HG03442 (cell line): ENCODE measurements around the gene SMARCC2.
"Not testable (repeated sequence)": the region's sequence is repeated elsewhere in the genome, so short reads cannot be mapped to it uniquely, and the experiment has no call there.

Experiments used
- ATAC-seq: cut with Tn5 transposase; IDR thresholded peaks from one replicate; pipeline ENCODE4 v1.9.1; 2021; ENCODE audit warnings: mild to moderate bottlenecking, moderate library complexity; ENCODE audit not compliant: unreplicated experiment

The SMARCC2 gene

GRCh38 chr12:56165369-56165768, 23.9 kb downstream of the SMARCC2 start:
- no peak for ATAC-seq

GRCh38 chr12:56164345-56164729, 24.9 kb downstream of the SMARCC2 start:
- ATAC-seq = no peak

GRCh38 chr12:56163533-56164344, 25.5 kb downstream of the SMARCC2 start:
- no peak for ATAC-seq

- no peak for ATAC-seq
Measured at GRCh38 chr12:56162468-56163290, 26.6 kb downstream of the SMARCC2 start.

- no peak for ATAC-seq
Measured at GRCh38 chr12:56161690-56162351, 27.5 kb downstream of the SMARCC2 start.

GRCh38 chr12:56160894-56161689, 28.2 kb downstream of the SMARCC2 start:
- ATAC-seq = no peak

GRCh38 chr12:56160193-56160763, 29.0 kb downstream of the SMARCC2 start:
- no peak for ATAC-seq

GRCh38 chr12:56159482-56160192, 29.6 kb downstream of the SMARCC2 start:
- no peak for ATAC-seq

- ATAC-seq = no peak
Measured at GRCh38 chr12:56158926-56159461, 30.3 kb downstream of the SMARCC2 start.

GRCh38 chr12:56158029-56158925, 31.0 kb downstream of the SMARCC2 start, which contains the start of gene MYL6:
Gene MYL6 (plus strand): TSS chr12:56158359. CDS start chr12:56158402, 43 bp downstream.
- peak; percentile 79 for ATAC-seq

- peak; percentile 35 for ATAC-seq
Measured at GRCh38 chr12:56157201-56158028, 31.9 kb downstream of the SMARCC2 start.

GRCh38 chr12:56156464-56157200, 32.7 kb downstream of the SMARCC2 start:
- not testable (repeated sequence) for ATAC-seq

GRCh38 chr12:56155256-56155845, 33.9 kb downstream of the SMARCC2 start:
- no peak for ATAC-seq

- no peak for ATAC-seq
Measured at GRCh38 chr12:56154818-56155217, 34.5 kb downstream of the SMARCC2 start.

GRCh38 chr12:56154246-56154771, 35.0 kb downstream of the SMARCC2 start:
- ATAC-seq = no peak

- ATAC-seq = no peak
Measured at GRCh38 chr12:56153678-56154065, 35.6 kb downstream of the SMARCC2 start.
